ENCODE data around the gene RBM18.

Gene RBM18

DNA sequence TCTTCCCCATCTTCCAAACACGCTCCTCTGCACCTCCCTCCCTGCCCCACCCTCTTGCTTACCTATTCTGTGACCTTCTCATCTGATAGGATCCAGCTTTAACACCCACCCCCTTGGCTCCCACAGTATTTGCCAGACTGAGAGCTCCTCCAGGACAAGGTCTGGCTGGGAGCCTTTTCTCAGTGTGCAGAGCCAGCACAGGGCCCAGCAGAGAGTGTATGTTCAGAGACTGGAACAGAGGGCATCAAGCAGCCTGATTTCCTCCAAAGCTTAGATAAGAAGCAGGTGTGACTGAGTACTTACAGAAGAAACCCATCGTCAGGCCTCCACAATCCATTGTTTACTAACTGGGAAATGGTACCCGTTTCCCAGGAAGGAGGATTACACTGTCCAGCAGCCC, 62.5 kb downstream of the RBM18 start:
- DNase-seq = no peak

DNA sequence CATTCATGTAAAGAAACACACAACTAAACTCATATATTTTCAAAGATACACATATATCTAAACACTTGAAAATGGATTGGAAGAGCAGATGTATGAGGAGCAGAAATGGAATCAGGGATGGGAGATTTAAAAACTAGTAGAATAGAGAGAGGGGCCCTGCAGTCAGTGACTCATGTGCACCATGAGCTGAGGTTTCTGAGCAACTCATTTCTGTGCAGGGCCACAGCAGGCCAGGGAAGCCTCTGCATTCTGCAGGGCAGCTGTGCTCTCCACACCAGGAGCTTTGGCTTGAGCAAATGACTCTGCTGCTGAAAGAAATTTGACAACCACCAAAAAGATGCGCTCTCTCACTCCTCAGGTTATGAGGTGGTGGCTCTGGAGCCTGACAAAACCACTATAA, 63.0 kb downstream of the RBM18 start:
- no peak for DNase-seq

DNA sequence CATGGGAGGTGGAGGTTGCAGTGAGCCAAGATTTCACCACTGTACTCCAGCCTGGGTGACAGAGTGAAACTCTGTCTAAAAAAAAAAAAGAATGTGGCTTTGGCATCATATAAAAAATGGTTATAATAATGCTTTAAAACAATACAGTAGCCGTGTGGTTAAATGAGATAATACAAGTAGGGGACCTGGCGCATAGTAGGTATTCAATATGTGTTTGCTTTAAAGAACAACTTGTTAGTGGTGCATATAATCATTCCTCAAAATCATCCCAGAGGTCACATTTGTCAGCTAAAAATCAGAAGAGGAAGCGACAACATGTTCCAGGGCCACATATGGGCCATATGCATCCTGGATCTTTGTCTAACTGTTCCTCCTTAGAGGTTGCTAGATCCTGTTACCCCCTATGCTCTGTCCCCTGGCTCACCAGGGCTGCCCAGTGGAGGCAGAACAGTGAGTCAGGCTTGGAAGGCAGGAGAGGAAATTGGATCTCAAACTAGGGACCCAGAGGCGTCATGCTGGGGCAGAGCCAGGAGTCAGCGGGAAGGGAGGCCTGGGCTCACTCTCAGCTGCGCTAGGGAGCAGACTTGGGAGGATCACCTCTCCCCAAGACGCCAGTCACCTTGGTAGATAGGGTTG, 63.6 kb downstream of the RBM18 start:
- no peak for DNase-seq

DNA sequence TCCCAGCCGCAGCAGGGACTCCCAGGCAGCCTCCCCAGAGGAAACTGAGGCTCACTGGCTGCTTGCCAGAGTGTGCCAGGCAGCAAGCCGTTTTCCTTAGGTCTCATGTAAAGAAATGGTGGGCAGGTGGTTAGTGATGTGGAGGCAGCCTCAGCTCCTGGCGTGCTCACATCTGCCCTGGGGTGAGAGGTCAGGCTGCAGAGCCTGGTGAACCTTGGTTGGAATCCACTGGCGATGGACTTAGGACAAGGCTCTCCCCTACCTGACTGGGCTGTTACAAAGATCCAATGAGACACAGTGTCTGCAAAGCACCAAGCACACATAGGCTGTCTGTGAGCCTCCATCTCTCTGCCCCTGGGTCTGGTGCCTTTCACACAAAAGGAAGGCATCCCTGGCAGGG, 66.8 kb downstream of the RBM18 start:
- DNase-seq = no peak

DNA sequence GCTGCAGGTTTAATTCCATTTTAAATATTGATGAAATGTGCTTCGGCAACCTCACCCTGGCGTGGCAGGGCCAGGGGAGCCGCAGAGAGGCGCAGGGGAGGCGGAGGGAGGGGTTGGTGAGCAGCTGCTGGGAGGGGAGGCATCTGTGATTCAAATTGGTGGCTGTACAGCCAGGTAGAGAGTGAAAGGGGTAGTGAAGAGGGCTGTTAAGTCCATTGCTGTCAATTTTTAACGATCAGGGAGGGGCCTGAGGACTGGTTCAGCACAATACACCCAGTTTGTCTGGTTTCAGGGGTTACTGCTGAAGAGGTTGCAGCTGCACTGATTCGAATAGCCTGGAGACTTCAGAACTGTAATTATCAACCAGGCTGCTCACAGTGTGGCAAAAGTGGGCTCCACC, 67.2 kb downstream of the RBM18 start:
- no peak for DNase-seq

DNA sequence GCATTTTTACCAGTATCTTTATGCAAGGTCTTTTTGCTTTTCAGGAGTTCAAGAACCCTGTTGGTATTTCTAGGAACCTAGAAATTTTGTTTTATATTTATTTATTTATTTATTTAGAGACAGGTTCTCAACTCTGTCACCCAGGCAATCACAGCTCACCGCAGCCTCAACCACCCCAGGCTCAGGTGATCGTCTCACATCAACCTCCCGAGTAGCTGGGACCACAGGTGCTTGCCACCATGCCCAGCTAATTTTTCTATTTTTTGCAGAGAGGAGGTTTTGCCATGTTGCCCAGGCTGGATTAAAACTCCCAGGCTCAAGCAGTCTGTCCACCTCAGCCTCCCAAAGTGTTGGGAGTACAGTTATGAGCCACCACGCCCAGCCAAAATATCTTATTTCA, 68.8 kb downstream of the RBM18 start:
- DNase-seq = no peak

DNA sequence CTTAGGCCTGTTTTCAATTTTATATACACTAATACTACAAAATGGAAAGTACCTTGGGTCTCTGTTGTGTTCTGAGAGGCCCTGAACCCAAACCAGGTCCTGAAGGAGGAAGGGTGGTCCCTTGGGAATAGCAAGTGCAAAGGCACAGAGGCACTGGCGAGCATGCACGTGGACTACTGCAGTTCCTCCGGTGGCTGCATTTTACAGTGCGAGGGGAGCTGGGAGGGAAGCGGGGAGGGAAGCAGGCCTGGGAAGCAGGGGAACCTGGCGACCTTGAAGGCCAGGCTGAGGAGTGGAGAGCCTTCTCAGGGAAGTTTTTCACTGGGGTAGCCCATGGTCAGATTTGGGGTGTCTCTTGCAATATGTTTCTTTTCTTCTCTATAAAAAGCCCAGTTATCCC, 71.0 kb downstream of the RBM18 start:
- DNase-seq = no peak

DNA sequence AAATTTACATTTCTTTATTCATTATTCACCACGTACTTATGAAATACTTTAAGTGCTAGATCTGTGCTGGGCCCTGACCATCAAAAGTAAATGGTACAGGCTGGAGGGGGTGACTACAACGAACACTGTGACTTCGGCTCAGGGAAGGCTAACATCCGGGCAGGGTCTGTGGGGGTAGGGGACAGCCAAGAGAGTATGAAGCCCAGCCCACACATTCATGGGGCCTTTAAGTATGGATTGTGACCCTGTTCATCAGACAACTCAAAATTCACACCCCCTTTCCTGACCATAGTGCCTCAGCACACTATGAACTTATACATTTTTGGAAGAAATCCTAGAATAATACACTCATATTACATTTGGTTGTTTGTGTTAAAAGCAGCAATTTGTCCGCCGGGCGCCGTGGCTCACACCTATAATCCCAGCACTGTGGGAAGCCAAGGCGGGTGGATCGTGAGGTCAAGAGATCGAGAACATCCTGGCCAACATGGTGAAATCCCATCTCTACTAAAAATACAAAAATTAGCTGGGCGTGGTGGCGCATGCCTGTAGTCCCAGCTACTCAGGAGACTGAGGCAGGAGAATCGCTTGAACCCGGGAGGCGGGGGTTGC, 71.6 kb downstream of the RBM18 start:
- DNase-seq = no peak

DNA sequence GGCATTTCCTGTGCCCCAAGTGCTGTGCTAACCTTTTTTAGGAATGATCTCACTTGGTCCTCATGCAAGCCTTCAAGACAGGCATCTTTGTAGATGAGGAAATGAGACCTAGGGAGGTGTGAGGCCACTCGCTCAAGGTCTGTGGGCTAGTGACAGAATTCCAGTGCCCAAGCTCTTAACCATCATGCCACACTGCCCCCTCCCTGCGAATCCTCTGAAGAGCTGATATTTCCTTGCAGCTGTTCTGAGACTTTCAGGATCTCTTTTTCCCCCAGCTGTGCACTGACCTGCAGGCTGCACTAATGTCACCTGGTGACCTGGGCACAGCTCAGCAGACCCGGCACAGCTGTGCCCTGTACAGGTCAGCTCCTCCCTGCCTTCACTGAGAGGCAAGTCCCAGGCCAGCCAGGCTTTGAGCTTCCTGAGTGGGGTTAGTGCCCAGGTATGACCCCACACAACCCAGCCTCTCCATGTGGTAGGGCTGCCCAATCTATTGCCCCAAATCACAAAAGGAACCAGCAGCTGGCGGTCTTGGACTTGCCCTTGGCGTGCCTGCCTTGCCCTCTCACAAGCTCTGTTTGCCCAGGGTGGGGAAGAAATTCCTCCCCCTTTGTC, 72.3 kb downstream of the RBM18 start:
- DNase-seq = no peak

DNA sequence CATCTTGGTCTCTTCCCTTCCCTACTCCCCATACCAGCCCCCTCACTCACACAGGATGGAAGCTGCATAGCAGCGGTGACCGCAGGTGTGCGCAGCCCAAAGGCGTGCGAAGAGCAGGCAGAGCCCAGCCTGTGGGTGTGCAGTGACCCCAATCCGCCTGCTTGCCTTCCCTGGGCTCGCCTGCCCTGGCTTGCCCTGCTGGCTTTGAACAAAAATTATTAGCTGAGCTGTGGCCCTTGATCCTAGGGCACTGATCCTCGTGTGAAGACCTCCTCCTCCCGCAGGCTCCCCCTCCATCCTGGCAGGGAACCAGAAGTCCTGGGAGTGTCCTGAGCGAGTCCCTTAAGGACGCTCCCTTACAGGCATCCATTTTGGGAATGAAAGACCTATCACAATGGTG, 73.1 kb downstream of the RBM18 start:
- no peak for DNase-seq

DNA sequence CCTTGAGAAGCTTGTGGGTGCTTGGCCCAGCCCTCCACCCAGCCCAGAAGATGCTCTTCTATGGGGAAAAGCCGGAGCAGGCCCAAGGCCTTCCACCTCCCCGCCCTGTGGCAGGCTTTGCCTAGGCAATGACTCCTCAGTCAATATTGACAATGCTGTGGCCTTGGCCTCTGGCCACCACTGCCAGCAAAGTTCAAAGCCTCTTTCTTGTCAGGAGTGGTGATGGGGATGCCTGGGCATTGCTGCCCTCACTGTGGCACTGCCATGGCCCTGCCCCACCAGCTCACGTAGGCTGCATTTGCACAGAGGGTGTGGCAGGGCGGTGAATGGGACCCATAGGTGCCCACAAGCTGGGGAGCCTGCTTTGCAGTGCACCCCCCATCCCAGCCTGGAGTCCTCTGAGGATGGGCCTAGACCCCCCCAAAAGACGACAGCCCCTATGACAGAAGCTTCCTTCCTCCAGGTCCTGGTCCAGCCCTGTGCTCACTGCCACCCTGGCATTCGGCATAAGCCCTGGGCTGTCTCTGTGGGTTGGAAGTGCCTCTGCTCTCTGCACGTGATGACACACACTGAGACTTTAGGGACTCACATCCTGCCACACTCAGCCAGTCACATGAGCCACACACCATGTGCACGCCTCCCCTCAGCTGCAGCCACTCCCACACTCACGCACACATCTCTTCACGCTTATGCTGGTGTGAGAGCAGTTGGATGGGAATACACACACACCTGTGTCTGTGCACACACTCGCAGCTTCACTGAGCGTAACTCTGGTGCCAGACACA, 73.9 kb downstream of the RBM18 start:
- peak in 1 of 2 donors; percentile 10 for DNase-seq

DNA sequence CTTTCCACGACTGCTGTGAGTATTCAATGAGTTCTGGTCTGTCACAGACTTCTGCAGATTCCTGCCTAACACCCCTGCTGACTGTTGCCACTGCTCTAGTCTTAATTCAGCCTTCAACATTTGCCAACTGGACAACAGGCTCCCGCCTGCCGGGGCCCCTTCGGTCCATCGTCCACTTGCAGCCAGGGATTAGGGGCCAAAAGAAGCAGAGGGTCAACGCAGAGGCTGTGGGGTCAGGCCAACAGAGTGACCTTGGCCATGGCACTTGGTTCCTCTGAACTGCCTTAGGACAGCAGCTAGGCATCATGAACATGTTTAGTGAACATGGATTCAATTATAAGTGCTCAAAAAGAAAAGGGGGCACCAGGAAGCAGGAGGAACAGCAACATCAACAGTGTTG, 76.3 kb downstream of the RBM18 start:
- DNase-seq = no peak

Measured in stimulated activated CD4-positive, alpha-beta T cell treated with anti-CD3 and anti-CD28 coated beads, Interleukin-2, amount 100 ng/mL, for 24 hours (primary cell).